ENCODE measurements around the gene IRAG1.

DNA sequence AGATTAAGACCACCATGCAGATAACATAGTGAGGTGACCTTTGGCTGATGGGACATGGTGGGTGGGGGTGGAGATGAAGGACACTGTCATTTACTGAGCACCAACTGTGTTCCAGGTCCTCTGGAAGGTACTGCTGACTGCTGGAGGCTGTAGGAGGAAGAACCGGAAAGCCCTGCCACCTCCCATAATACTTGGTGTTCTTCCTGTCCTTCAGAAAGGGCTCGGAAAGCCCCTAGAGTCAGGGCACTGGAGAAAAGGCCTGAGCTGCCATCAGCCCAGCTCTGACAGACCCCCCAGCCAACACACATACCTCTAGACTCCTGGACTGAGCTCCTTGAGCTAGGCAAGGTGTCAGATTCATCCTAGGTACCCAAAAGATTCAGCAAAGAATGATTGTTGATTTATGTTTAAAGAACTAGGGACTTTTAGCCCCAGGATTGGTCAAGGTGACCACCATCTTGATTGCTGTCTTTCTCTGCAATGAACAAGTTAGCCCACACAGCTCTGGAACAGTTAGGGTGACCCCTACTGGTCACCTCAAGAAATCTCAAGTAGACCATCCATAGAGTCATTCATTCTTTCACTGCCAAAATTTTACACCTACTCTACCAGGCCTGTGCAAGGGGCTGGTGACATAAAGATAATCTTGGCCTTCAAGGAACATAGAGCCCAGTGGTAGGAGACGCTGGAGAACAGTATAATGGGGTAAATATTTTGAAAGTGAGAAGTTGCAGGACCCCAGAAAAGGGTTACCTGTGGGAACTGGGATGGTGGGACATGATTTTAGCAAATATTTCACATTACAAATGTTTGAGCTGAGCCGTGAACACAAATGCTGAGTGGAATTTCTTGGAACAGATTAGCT, 39.4 kb downstream of the IRAG1 start:
- TF ChIP-seq, protein P1, sequence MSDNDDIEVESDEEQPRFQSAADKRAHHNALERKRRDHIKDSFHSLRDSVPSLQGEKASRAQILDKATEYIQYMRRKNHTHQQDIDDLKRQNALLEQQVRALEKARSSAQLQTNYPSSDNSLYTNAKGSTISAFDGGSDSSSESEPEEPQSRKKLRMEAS (IDR thresholded peaks at IDR 0.05): no peak
- TF ChIP-seq, protein P2, sequence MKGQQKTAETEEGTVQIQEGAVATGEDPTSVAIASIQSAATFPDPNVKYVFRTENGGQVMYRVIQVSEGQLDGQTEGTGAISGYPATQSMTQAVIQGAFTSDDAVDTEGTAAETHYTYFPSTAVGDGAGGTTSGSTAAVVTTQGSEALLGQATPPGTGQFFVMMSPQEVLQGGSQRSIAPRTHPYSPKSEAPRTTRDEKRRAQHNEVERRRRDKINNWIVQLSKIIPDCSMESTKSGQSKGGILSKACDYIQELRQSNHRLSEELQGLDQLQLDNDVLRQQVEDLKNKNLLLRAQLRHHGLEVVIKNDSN (IDR thresholded peaks at IDR 0.05): no peak
- peak; percentile 93 for TF ChIP-seq RAD21 (IDR thresholded peaks at IDR 0.05; ENCODE audit: low read depth)
- TF ChIP-seq TEAD4 (IDR thresholded peaks at IDR 0.05): no peak
- no peak for TF ChIP-seq EP300 (IDR thresholded peaks at IDR 0.05; ENCODE audit: borderline replicate concordance)
- peak; percentile 59; the same call in 1 of the 2 replicates for TF ChIP-seq YY1 (IDR thresholded peaks at IDR 0.05; ENCODE audit: low read depth)
- TF ChIP-seq CREB1 (IDR thresholded peaks at IDR 0.05; ENCODE audit: low read depth): no peak
